ENCODE results near the gene PDGFA.
A peak's percentile ranks its signal among the peaks of the same experiment; 100 is the strongest.

The PDGFA gene

GRCh38 chr7:500521-501420 lies 18.9 kb downstream of the PDGFA start:
- DNase-seq = no peak

- no peak for DNase-seq
Observed at GRCh38 chr7:499853-500485, 19.7 kb downstream of the PDGFA start.

- DNase-seq = no peak
Observed at GRCh38 chr7:498678-499641, 20.7 kb downstream of the PDGFA start.

GRCh38 chr7:497946-498655 lies 21.5 kb downstream of the PDGFA start:
- no peak for DNase-seq

- DNase-seq = no peak
Observed at GRCh38 chr7:497346-497745, 22.3 kb downstream of the PDGFA start.

- no peak for DNase-seq
Observed at GRCh38 chr7:496528-497295, 22.9 kb downstream of the PDGFA start.

- no peak for DNase-seq
Observed at GRCh38 chr7:495761-496321, 23.8 kb downstream of the PDGFA start.

- DNase-seq = no peak
Observed at GRCh38 chr7:495326-495725, 24.3 kb downstream of the PDGFA start.

GRCh38 chr7:494906-495305 lies 24.7 kb downstream of the PDGFA start:
- no peak for DNase-seq

- DNase-seq = peak; percentile 71
Observed at GRCh38 chr7:494259-494687, 25.4 kb downstream of the PDGFA start.

- DNase-seq = no peak
Observed at GRCh38 chr7:493661-494251, 25.9 kb downstream of the PDGFA start.

- DNase-seq = no peak
Observed at GRCh38 chr7:492714-493065, 27.0 kb downstream of the PDGFA start.

- DNase-seq = no peak
Observed at GRCh38 chr7:491958-492713, 27.5 kb downstream of the PDGFA start.

- DNase-seq = no peak
Observed at GRCh38 chr7:491292-491957, 28.2 kb downstream of the PDGFA start.

- no peak for DNase-seq
Observed at GRCh38 chr7:490461-491291, 29.0 kb downstream of the PDGFA start.

GRCh38 chr7:489876-490275 lies 29.8 kb downstream of the PDGFA start:
- DNase-seq = no peak

- DNase-seq = no peak
Observed at GRCh38 chr7:486216-486743, 33.4 kb downstream of the PDGFA start.
